ENCODE data around the gene C6orf136.

DNA sequence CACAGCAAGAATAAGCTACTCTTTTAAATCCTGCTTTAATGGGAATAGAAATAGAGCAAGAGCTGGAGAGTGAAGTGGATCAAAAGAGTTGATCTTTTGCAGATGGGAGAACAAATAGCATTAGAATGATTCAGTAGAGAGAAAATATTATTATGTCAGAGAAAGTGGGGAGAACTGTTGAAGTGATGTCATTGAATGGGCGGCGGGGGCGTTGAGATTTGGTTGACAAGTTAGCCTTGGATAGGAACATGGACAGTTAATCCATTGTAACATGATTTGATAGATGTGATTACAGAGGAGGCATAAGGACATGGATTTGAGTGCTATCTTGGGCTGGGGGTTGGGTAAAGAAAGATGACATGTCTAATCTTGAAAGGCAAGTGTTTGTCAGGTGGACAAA is 11.1 kb upstream of the C6orf136 start:
- TF ChIP-seq POLR2AphosphoS5 (IDR thresholded peaks at IDR 0.05) (no peak), EP300 (IDR thresholded peaks at IDR 0.05) (no peak), POLR2A (IDR thresholded peaks at IDR 0.05) (no peak)
- TF ChIP-seq, protein P1, sequence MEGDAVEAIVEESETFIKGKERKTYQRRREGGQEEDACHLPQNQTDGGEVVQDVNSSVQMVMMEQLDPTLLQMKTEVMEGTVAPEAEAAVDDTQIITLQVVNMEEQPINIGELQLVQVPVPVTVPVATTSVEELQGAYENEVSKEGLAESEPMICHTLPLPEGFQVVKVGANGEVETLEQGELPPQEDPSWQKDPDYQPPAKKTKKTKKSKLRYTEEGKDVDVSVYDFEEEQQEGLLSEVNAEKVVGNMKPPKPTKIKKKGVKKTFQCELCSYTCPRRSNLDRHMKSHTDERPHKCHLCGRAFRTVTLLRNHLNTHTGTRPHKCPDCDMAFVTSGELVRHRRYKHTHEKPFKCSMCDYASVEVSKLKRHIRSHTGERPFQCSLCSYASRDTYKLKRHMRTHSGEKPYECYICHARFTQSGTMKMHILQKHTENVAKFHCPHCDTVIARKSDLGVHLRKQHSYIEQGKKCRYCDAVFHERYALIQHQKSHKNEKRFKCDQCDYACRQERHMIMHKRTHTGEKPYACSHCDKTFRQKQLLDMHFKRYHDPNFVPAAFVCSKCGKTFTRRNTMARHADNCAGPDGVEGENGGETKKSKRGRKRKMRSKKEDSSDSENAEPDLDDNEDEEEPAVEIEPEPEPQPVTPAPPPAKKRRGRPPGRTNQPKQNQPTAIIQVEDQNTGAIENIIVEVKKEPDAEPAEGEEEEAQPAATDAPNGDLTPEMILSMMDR (IDR thresholded peaks at IDR 0.05), result no peak
